ENCODE measurements around the gene OR10J5.

Gene OR10J5

GRCh38 chr1:159561497-159561896 lies 25.7 kb upstream of the OR10J5 start:
- Histone ChIP-seq H3K9ac (ENCODE audit: low read length) (no peak overlapping the region), H3K9me2 (replicated peaks; ENCODE audit: insufficient read depth, low read length) (0 out of 2 replicates have a peak, but pooled peaks cover 3% of the 10 kb centered on the region), H3K79me2 (ENCODE audit: insufficient read depth, low read length) (no peaks in the 10 kb centered on the region), H2AFZ (ENCODE audit: low read depth, low read length, severe bottlenecking) (no peak overlapping the region), H4K20me1 (ENCODE audit: low read depth, low read length) (no peaks in the 10 kb centered on the region), H3K4me2 (ENCODE audit: low read depth, low read length, poor library complexity, severe bottlenecking) (no peak overlapping the region), H3K4me3 (ENCODE audit: insufficient read depth, low read length, poor library complexity, severe bottlenecking) (no peak overlapping the region), H3F3A (ENCODE audit: insufficient read depth) (no peaks in the 10 kb centered on the region), H3K36me3 (ENCODE audit: low read length) (no peaks in the 10 kb centered on the region), H3K9me3 (ENCODE audit: insufficient read depth, low read length) (no peaks in the 10 kb centered on the region), H3K27me3 (ENCODE audit: low read length) (no peaks in the 10 kb centered on the region), H3K27ac (ENCODE audit: low read depth, low read length) (no peak overlapping the region)
- no peak for TF ChIP-seq EZH2phosphoT487 (conservative IDR thresholded peaks at IDR 0.05; ENCODE audit: low read length)
- TF ChIP-seq CTCF (IDR thresholded peaks at IDR 0.05; ENCODE audit: insufficient read depth, low read length, poor library complexity, severe bottlenecking), result no peak

- no peak for TF ChIP-seq CTCF (IDR thresholded peaks at IDR 0.05; ENCODE audit: insufficient read depth, low read length, poor library complexity, severe bottlenecking)
- TF ChIP-seq EZH2phosphoT487 (conservative IDR thresholded peaks at IDR 0.05; ENCODE audit: low read length), result no peak
- H2AFZ ChIP-seq (ENCODE audit: low read depth, low read length, severe bottlenecking), result no peak overlapping the region
- 0 out of 2 replicates have a peak, but pooled peaks cover 3% of the 10 kb centered on the region for H3K9me2 ChIP-seq (replicated peaks; ENCODE audit: insufficient read depth, low read length)
- no peaks in the 10 kb centered on the region for H4K20me1 ChIP-seq (ENCODE audit: low read depth, low read length)
- no peak overlapping the region for H3K27ac ChIP-seq (ENCODE audit: low read depth, low read length)
- no peaks in the 10 kb centered on the region for H3K27me3 ChIP-seq (ENCODE audit: low read length)
- H3F3A ChIP-seq (ENCODE audit: insufficient read depth), result no peaks in the 10 kb centered on the region
- H3K4me2 ChIP-seq (ENCODE audit: low read depth, low read length, poor library complexity, severe bottlenecking), result no peak overlapping the region
- no peaks in the 10 kb centered on the region for H3K9me3 ChIP-seq (ENCODE audit: insufficient read depth, low read length)
- H3K9ac ChIP-seq (ENCODE audit: low read length), result no peak overlapping the region
- no peaks in the 10 kb centered on the region for H3K36me3 ChIP-seq (ENCODE audit: low read length)
- no peaks in the 10 kb centered on the region for H3K79me2 ChIP-seq (ENCODE audit: insufficient read depth, low read length)
- no peak overlapping the region for H3K4me3 ChIP-seq (ENCODE audit: insufficient read depth, low read length, poor library complexity, severe bottlenecking)
Observed at GRCh38 chr1:159560599-159560998, 24.8 kb upstream of the OR10J5 start.

- H3K79me2 ChIP-seq (ENCODE audit: insufficient read depth, low read length), result no peaks in the 10 kb centered on the region
- H3K27me3 ChIP-seq (ENCODE audit: low read length), result no peaks in the 10 kb centered on the region
- no peak overlapping the region for H3K4me3 ChIP-seq (ENCODE audit: insufficient read depth, low read length, poor library complexity, severe bottlenecking)
- H3K9me3 ChIP-seq (ENCODE audit: insufficient read depth, low read length), result no peaks in the 10 kb centered on the region
- no peak overlapping the region for H2AFZ ChIP-seq (ENCODE audit: low read depth, low read length, severe bottlenecking)
- no peaks in the 10 kb centered on the region for H3K36me3 ChIP-seq (ENCODE audit: low read length)
- no peaks in the 10 kb centered on the region for H4K20me1 ChIP-seq (ENCODE audit: low read depth, low read length)
- H3F3A ChIP-seq (ENCODE audit: insufficient read depth), result no peaks in the 10 kb centered on the region
- no peak overlapping the region for H3K4me2 ChIP-seq (ENCODE audit: low read depth, low read length, poor library complexity, severe bottlenecking)
- H3K9ac ChIP-seq (ENCODE audit: low read length), result no peak overlapping the region
- H3K27ac ChIP-seq (ENCODE audit: low read depth, low read length), result no peak overlapping the region
- H3K9me2 ChIP-seq (replicated peaks; ENCODE audit: insufficient read depth, low read length), result 0 out of 2 replicates have a peak, but pooled peaks cover 3% of the 10 kb centered on the region
- TF ChIP-seq EZH2phosphoT487 (conservative IDR thresholded peaks at IDR 0.05; ENCODE audit: low read length) (no peak), CTCF (IDR thresholded peaks at IDR 0.05; ENCODE audit: insufficient read depth, low read length, poor library complexity, severe bottlenecking) (no peak)
Observed at GRCh38 chr1:159556931-159557369, 21.1 kb upstream of the OR10J5 start.
